GM19023 (cell line): ENCODE results near the gene TNS3.

ENCODE experiments used
- ATAC-seq: cut with Tn5 transposase; IDR thresholded peaks from one replicate; pipeline ENCODE4 v1.9.1; 2021; ENCODE audit warnings: mild to moderate bottlenecking, moderate library complexity; ENCODE audit not compliant: unreplicated experiment

Gene TNS3

DNA sequence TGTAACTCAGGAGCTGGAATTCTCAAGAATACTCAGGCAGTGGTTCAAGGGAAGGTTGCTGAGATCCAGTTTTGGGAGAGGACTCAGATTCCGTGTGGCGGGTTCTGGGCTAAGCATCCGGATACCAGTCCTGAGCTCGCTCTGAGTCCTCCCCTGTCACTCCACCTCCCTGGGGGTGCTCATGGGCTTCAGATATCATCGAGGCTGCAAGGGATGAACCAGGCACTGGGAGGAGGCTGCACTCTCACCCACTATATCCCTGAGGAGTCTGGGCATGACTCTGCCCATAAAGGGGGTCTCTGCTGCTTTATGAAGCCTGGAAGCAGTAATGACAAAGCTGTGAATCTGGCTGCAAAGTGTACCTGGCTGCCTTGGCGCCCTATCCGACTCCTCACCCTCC lies 188.5 kb downstream of the TNS3 start:
- ATAC-seq, result no peak

- ATAC-seq, result no peak
Measured at GRCh38 chr7:47392241-47392759, 189.6 kb downstream of the TNS3 start.

- no peak for ATAC-seq
Measured at GRCh38 chr7:47391726-47392125, 190.2 kb downstream of the TNS3 start.

- no peak for ATAC-seq
Measured at GRCh38 chr7:47390914-47391313, 191.0 kb downstream of the TNS3 start.

DNA sequence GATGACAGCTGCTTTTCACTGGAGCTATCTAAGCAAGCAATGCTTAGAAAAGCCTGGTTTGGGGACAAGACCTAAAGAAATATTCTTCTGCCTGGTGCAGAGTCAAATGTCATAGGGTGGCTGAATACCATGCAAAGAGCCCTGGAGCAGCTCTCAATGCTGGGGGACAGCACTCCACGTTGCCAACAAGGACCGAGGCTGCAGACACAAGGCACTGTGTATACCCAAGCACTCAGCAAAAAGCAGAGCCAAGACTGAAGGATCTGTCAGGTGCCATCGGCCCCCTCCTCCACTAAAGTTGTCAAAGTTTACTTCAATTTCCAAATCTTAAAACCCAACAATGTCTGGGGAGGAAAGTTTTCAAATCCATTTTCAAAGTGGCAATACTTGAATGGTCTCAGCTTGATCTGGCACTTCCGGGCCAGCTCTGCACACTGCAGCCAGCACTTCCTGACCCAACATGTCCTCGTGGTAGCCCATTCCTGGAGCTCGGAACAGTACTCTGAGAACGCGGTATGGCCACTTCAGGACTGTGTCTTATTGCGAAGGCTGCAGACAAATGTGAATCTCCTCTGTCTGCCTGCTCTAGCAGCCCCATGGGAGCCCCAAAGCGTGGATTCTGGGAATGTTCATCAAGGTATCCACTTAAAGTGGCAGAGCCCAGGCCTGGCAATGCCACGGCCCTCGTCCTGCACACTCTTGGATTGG lies 191.8 kb downstream of the TNS3 start:
- no peak for ATAC-seq

- ATAC-seq, result no peak
Measured at GRCh38 chr7:47389171-47389922, 192.6 kb downstream of the TNS3 start.

DNA sequence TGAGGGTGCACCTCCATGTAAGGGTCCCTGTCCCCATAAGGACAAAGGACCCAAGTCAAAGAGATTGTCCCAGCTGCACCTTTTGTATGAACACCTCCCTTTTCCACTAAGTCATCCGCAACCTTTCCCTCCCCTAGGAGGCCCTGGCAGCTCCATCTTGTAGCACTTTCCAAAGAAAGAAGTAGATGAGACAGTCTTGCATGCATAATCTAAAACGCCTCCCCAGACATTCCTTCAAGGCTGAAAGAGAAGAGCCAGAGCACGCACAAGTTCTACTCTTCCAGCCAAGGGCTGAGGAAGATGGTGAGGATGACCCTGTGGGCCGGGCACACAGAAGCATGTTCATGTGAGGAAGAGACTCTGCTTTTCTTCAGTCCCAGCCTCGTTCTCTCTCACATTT lies 194.4 kb downstream of the TNS3 start:
- no peak for ATAC-seq

DNA sequence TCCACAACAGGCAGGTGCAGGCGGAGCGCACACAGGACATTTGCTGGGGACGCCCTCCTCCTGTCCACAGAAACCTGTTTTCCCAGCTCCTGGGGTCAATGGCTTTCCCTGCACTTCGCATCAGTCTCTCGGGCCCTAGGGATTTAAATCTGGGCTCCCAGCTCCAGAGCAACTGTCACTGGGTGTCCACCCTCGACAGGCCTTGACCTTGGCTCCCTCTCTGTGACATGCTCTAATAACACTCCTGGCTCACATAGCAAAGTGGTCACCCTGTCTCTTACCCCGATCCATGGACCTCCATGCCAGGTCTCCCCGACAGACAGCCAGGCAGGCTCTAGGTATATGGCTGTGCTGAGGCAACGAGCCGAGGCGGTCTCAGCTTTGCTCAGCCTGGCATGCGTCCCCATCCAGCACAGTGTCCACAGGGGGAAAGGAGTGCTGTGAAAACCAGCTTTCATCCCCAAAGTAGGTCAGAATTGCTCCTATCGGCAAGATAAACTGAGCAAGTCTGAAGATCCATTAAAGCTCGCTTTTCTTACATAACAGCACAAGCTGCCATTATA lies 195.6 kb downstream of the TNS3 start:
- ATAC-seq, result no peak

GRCh38 chr7:47385536-47386125 lies 196.3 kb downstream of the TNS3 start:
- no peak for ATAC-seq

- no peak for ATAC-seq
Measured at GRCh38 chr7:47384755-47385535, 197.0 kb downstream of the TNS3 start.

DNA sequence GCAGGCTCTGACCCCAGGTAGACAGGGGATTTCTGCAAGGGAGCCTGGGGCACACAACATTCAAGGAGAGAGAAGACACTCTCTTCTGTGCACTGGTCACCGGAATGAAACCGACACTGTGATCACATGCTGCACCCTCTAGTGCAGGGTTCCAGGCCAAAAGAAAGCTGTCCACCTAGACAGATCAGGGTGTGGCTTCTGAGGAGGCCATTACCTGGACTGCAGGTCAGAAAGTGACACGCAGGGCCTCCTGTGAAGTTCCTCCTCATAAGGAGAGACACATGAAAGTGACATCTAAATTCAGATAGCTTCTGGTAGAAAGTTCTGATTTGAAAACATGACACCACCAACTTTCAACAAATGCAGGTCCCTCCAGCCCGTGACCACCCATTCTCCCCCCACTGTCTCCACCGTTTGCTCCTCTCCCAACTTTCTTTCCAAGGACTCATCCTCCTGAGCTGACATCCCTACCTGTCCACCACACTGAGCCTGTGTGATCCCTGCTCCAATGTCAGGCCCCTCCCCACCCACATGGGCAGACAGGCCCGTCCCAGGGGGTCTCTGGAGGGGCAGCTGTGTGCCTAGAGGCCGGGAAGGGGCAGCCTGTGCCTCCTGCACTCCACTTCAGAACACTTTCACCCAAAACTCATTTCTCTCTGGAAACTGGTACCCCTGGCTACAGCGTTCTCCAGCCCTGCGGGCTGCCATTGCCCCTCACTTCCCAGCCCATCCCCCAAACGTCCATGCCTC lies 198.0 kb downstream of the TNS3 start:
- no peak for ATAC-seq

DNA sequence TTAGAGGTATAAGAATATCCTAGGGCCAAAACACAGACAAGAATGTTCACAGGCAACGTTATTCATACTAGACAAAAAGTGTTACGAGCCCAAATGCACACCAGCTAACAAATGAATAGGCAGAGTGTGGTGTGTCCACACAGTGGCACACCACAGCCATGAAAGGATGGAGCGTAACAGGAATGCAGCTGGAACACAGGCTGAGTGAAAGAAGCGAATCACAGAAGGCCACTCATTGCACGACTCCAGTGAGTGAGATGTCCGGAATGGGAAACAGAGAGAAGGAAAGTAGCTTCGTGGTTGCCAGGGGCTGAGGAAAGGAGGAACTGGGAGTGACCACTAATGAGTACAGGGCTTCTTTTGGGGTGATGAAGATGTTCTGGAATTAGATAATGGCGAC lies 198.8 kb downstream of the TNS3 start:
- ATAC-seq, result no peak

GRCh38 chr7:47382200-47382599 lies 199.7 kb downstream of the TNS3 start:
- ATAC-seq, result no peak

DNA sequence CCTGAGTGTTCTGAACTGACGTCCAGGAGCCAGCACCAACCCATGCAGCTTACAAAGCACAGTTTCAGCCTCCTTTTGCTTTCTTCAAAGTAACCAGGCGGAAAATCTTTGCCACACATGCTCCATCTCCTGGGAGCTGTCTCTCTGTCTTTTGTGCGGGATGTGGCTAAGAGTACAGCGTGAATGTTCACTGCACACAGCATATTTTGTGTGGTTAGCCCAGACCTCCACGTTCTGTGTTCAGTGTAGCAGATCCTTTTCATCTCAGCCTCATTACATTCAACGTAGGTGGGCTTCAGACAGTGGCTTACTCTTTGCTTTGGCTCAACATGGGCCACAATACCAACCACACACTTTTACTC lies 200.8 kb downstream of the TNS3 start:
- no peak for ATAC-seq

DNA sequence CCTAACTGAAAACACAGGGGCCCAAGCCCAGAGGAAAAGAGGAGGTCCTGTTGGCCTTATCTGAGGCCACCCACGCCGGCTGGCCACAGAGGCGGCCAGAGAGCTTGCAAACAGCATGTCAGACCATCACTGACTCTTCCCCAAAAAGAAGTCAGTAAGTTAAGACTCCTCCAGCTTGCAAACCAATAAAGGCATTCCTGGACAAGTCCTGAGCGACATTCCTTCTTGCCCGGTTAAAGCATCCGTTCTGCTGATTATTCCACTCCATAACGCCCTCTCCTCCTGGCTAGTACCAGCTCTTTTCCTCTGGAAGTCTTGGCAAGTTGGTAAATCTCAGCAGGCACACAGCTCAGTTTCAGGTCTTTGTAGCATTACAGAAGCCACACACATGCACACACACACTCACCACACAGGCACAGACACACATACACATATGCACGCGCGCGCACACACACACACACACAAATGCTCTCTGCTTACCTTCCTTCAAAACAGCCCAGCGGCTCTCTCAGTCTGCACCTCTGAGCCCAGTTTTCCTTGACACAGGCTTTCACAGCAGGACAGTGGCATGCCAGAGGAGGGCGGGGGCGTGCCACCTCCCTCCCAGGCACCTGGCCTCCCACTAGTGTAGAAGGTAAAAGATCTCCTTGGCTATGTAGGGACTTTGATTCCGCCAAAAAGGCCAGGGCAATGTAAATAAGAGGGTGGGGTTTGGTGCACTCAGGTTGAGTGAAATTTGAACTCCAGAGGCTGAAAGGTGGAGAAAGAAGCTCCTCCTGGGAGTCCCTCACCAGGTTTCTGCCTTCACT lies 201.4 kb downstream of the TNS3 start:
- ATAC-seq, result no peak

- no peak for ATAC-seq
Measured at GRCh38 chr7:47379629-47380324, 202.1 kb downstream of the TNS3 start.

DNA sequence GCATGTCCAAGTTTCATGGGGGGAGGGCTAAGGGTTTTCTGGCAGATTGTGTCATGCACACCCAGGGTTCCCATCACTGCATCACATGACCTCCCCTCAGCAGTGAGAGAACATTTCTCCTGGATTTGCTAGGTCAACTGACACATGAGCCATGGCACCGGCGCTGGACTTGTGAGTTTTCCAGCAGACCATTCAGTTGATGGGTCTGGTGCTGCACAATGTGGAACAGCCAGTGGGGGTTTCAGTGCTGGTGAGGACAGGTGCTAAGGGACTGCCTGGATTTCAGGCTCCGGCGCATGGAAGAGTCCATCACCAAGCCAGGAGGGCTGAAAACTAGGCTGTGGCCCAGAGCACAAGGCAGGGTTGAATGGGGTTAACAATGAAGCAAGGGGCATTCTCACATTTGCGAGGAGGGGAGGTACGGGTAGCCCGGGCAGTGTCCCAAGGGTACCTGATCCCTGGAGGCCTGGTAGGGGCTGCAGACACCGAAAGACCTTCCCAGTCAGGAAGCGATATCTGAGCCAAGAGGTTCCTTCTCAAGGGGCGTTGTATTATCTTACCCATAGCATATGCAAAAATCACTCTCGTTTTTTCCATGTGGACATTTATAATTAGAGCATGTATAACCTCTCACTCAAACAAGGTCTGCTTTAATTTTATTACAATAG lies 203.0 kb downstream of the TNS3 start:
- ATAC-seq, result no peak

- ATAC-seq, result no peak
Measured at GRCh38 chr7:47377741-47378140, 204.2 kb downstream of the TNS3 start.
